T-cell (primary cell): ENCODE data around the gene PSMA3. TPM values are rescaled to one million over a fixed set of nuclear protein-coding genes. Genes with fewer than 3 reads are reported as not detected.

Experiments used
- ATAC-seq, 4 experiments: fragments of 200-7000 bp in 3 of 4; fragments of 150-1000 bp in 1 of 4; cut with Tn5 transposase; replicated peaks in 1 of 4; 1 replicate in 3 of 4; 2 replicates in 1 of 4; pipeline ENCODE4 v1.10.0; 2021; ENCODE audit warnings: moderate library complexity in 3 of 4, mild to moderate bottlenecking in 2 of 4, moderate number of reproducible peaks in 1 of 4
- CTCF ChIA-PET, 2 donors: fragments of 300-600 bp; sonication (Branson Sonifier 250); formaldehyde crosslinking; loops; one replicate each; lab custom pipeline; 2022; ENCODE audit warnings: antibody characterized with exemption in 2 of 2; lab: Charles Lee
- POLR2A ChIA-PET, 2 donors: fragments of 300-600 bp; sonication (Branson Sonifier 250); formaldehyde crosslinking; loops; one replicate each; lab custom pipeline; 2022; ENCODE audit warnings: antibody characterized with exemption in 2 of 2; lab: Charles Lee
- DNase-seq, 35 experiments: peaks; one replicate each; pipeline versions ENCODE4 v3.0.0 to v3.0.0-alpha.2; 2013 to 2023
- H3K27ac ChIP-seq: one replicate; pipeline ENCODE4 v1.5.1; 2013; ENCODE audit warnings: low read length
- H3K27me3 ChIP-seq, 2 experiments: replicated peaks in 1 of 2; 1 replicate in 1 of 2; 2 replicates in 1 of 2; pipeline versions ENCODE4 v1.6.1 to v1.7.0; 2013; ENCODE audit warnings: low read length in 1 of 2, mixed read lengths in 1 of 2; ENCODE audit not compliant: control insufficient read depth in 2 of 2, insufficient read depth in 2 of 2; ENCODE audit errors: extremely low read depth in 1 of 2
- H3K36me3 ChIP-seq, 2 donors: 1 replicate in 1 of 2; 2 replicates in 1 of 2; pipeline versions ENCODE4 v1.6.1 to v1.7.0; 2013; ENCODE audit warnings: low read length in 1 of 2; ENCODE audit not compliant: control insufficient read depth in 2 of 2, insufficient read depth in 1 of 2; ENCODE audit errors: extremely low read depth in 1 of 2
- H3K4me1 ChIP-seq, 2 experiments: 1 replicate in 1 of 2; 2 replicates in 1 of 2; pipeline versions ENCODE4 v1.6.1 to v1.7.0; 2013; ENCODE audit warnings: low read length in 2 of 2, mixed read lengths in 1 of 2; ENCODE audit not compliant: insufficient read depth in 2 of 2, control insufficient read depth in 1 of 2; ENCODE audit errors: extremely low read depth in 1 of 2
- H3K4me3 ChIP-seq, 2 donors: 1 replicate in 1 of 2; 2 replicates in 1 of 2; pipeline versions ENCODE4 v1.5.1 to v1.7.0; 2013; ENCODE audit warnings: mild to moderate bottlenecking in 2 of 2, low read length in 1 of 2, moderate library complexity in 1 of 2; ENCODE audit not compliant: control insufficient read depth in 1 of 2; ENCODE audit errors: extremely low read depth in 1 of 2
- H3K9me3 ChIP-seq: 2 replicates; pipeline ENCODE4 v1.7.0; 2013
- H3K27ac Mint-ChIP-seq, 2 donors: one replicate each; pipeline ENCODE4 v1.8.0; 2020 to 2021; ENCODE audit warnings: mild to moderate bottlenecking in 2 of 2, mixed read lengths in 2 of 2
- H3K27me3 Mint-ChIP-seq, 2 donors: one replicate each; pipeline ENCODE4 v1.8.0; 2021 to 2022; ENCODE audit warnings: mixed read lengths in 2 of 2
- H3K36me3 Mint-ChIP-seq: one replicate; pipeline ENCODE4 v1.8.0; 2021; ENCODE audit warnings: mixed read lengths
- H3K4me1 Mint-ChIP-seq, 3 donors: one replicate each; pipeline ENCODE4 v1.8.0; 2020 to 2022; ENCODE audit warnings: mixed read lengths in 3 of 3, mild to moderate bottlenecking in 1 of 3
- H3K4me3 Mint-ChIP-seq, 3 donors: one replicate each; pipeline ENCODE4 v1.8.0; 2020 to 2022; ENCODE audit warnings: mild to moderate bottlenecking in 3 of 3, mixed read lengths in 3 of 3, moderate library complexity in 3 of 3
- H3K9me3 Mint-ChIP-seq, 3 donors: one replicate each; pipeline ENCODE4 v1.8.0; 2020 to 2022; ENCODE audit warnings: mixed read lengths in 3 of 3
- WGBS: methylation state at CpG from one replicate; pipeline ENCODE4 v1.1.5; 2013; ENCODE audit warnings: missing lambda C conversion rate; ENCODE audit not compliant: insufficient coverage; 5-methylcytosine and 5-hydroxymethylcytosine counted together
- total RNA-seq, 35 experiments: library from RNA in 6 of 35; stranded (reverse) in 6 of 35; fragments of 120-200 nt in 1 of 35; gene quantifications; one replicate each; pipeline versions ENCODE4 v1.2.1 to v1.2.4 and lab custom pipeline; 2013 to 2026

PSMA3 gene
- total RNA-seq, 5 donors from 2014 or later (not counting 1 experiment from before 2014, with no cell fraction given), result 75.5 to 139 (median 99.7) TPM

- H3K36me3 Mint-ChIP-seq, result peaks cover 40% of the 10 kb centered on the region
- Histone ChIP-seq H3K9me3 (no peaks in the 10 kb centered on the region), H3K4me3 (no peak overlapping the region), H3K36me3 (peaks cover 0 to 41% of the 10 kb centered on the region in 2 donors), H3K4me1 (no peaks in the 10 kb centered on the region), H3K27ac (no peak overlapping the region), H3K27me3 (no peaks in the 10 kb centered on the region)
- H3K27me3 Mint-ChIP-seq, result no peaks in the 10 kb centered on the region
- no peak for DNase-seq
- no peaks in the 10 kb centered on the region for H3K9me3 Mint-ChIP-seq
- H3K27ac Mint-ChIP-seq, result peak overlapping the region; percentile 5 to 13
- no peak for ATAC-seq
- ChIA-PET POLR2A (no interaction called here), CTCF (no interaction called here)
- no peak overlapping the region for H3K4me3 Mint-ChIP-seq
- WGBS, result no CpG with 5 or more reads among the region's 2 CpGs
- H3K4me1 Mint-ChIP-seq, result peaks cover 32 to 45% (median 43%) of the 10 kb centered on the region in 3 donors
Observed at GRCh38 chr14:58309086-58309485, 64.4 kb downstream of the PSMA3 start.

DNA sequence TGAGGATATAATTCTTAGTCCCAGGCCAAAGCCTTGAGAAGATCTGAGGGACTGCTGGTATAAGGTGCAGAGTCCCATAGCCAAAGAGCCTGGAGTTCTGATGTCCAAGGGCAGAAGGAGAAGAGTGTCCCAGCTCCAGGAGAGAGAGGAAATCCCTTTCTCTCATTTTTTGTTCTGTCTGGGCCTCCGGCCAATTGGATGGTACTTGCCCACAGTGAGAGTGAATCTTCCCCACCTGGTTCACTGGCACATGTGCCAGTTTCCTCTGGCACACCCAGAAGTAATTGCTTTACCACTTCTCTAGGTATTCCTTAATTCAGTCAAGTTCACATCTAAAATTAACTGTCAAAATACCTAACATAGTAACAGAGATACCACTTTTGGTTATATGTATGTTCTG lies 69.1 kb downstream of the PSMA3 start:
- no peaks in the 10 kb centered on the region for H3K9me3 Mint-ChIP-seq

DNA sequence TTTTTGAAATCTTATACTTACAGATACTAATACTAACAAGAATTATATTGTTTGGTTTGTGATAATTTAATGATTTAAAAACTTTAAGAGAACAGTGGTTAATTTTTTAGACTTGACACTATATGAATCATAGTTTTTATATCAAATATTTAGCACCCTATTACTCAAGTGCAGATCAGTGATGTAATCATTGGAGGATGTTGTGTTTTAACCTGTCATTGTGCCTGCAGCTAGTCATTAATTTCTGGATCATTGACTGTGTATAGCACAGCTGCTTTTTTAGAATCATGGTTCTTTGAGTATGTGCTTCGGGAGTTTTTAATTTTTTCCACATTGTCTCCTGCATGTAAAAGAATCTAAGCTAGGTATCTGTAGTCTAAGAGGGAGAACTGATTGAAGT lies 71.0 kb downstream of the PSMA3 start:
- peak overlapping the region in 1 of 2 donors; percentile 54 for H3K27ac Mint-ChIP-seq
- H3K9me3 Mint-ChIP-seq, result no peaks in the 10 kb centered on the region
- no peaks in the 10 kb centered on the region for H3K4me1 ChIP-seq
- DNase-seq, result no peak
- H3K9me3 ChIP-seq, result no peaks in the 10 kb centered on the region
- H3K36me3 ChIP-seq, result peaks cover 0 to 26% of the 10 kb centered on the region in 2 donors
- ChIA-PET POLR2A (interaction anchor here in 1 of 2 donors (0.9 kb wide), 1 partner anchor 17 kb away, joined by 3 read pairs; no protein-coding TSS in a partner anchor), CTCF (no interaction called here)
- H3K27me3 ChIP-seq, result no peaks in the 10 kb centered on the region
- no peak overlapping the region for H3K4me3 Mint-ChIP-seq
- H3K36me3 Mint-ChIP-seq, result peaks cover 27% of the 10 kb centered on the region
- no peak for ATAC-seq
- H3K4me3 ChIP-seq, result no peak overlapping the region
- no CpG with 5 or more reads among the region's 1 CpG for WGBS
- H3K27me3 Mint-ChIP-seq, result no peaks in the 10 kb centered on the region
- H3K27ac ChIP-seq, result no peak overlapping the region
- peaks cover 4 to 8% (median 6%) of the 10 kb centered on the region in 3 donors for H3K4me1 Mint-ChIP-seq

More for the DNA sequence above, 69.1 kb downstream of the PSMA3 start:
- Mint-ChIP-seq H3K27me3 (no peaks in the 10 kb centered on the region), H3K27ac (peak overlapping the region in 1 of 2 donors; percentile 19), H3K4me1 (peaks cover 14 to 22% (median 18%) of the 10 kb centered on the region in 3 donors), H3K4me3 (no peak overlapping the region), H3K36me3 (peaks cover 33% of the 10 kb centered on the region)
- Histone ChIP-seq H3K4me1 (no peaks in the 10 kb centered on the region), H3K27ac (no peak overlapping the region), H3K27me3 (no peaks in the 10 kb centered on the region), H3K4me3 (no peak overlapping the region), H3K9me3 (no peaks in the 10 kb centered on the region), H3K36me3 (peaks cover 0 to 22% of the 10 kb centered on the region in 2 donors)
- ChIA-PET POLR2A (interaction anchor here (0.6 to 1.3 kb wide), 5 partner anchors 16 to 68 kb away, joined by 3 to 7 read pairs (median 3); partner anchors contain the start of gene ARID4A (in 2 of the 2)), CTCF (interaction anchor here in 1 of 2 donors (0.5 to 1.4 kb wide), 2 partner anchors 16 to 28 kb away, joined by 3 to 6 read pairs; partner anchors contain the start of gene ARID4A)
- no CpG with 5 or more reads among the region's 1 CpG for WGBS
- DNase-seq (no peak), ATAC-seq (no peak)

Other genes with a start within 250 kb of the PSMA3 start
- gene ARMH4, start 92.6 kb upstream of the PSMA3 start, total RNA-seq, result not detected
- gene ACTR10, start 44.7 kb upstream of the PSMA3 start, total RNA-seq, result 10 to 100 TPM; 36.7 to 49.7 (median 42.3) TPM
- 10 to 100 TPM; 51.2 to 70.1 (median 57.6) TPM for gene ARID4A, start 53.7 kb downstream of the PSMA3 start, total RNA-seq
- gene TOMM20L, start 151.1 kb downstream of the PSMA3 start, total RNA-seq, result under 1 TPM in 1 of 5 donors, not detected in 4; 0.73 TPM
- 10 to 100 TPM; 23.4 to 37.4 (median 29.1) TPM for gene TIMM9, start 182.7 kb downstream of the PSMA3 start, total RNA-seq
- gene KIAA0586, start 182.9 kb downstream of the PSMA3 start, total RNA-seq, result 10 to 100 TPM; 32.5 to 37.8 (median 33.7) TPM